Left forelimb (tissue), 1 donor: ENCODE measurements around the gene PALLD.
"Not testable (repeated sequence)": the region's sequence is repeated elsewhere in the genome, so short reads cannot be mapped to it uniquely, and the experiment has no call there.

ENCODE experiments used
- DNase-seq: peaks from one replicate; pipeline ENCODE4 v3.0.0-alpha.2; 2018; ENCODE audit warnings: low spot score

Gene PALLD

DNA sequence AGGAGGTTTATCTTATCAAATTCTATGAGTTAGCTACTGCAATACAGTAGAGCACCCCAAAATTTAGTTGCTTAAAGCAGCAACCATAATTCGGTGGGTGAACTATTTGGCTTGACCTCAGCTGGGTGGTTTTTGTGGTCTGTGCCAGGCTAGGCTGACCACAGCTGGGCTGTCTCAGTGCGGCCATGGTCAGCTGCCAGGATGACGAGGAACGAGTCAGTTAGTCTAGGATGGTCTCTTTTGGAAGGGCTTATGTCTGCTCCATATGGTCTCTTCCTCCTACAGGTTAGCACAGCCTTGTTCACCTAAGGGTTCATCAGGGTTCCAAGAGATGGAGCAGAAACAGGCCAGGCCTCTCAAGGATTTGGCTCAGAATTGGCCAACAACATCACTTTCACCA, 210.4 kb downstream of the PALLD start:
- DNase-seq, result no peak

DNA sequence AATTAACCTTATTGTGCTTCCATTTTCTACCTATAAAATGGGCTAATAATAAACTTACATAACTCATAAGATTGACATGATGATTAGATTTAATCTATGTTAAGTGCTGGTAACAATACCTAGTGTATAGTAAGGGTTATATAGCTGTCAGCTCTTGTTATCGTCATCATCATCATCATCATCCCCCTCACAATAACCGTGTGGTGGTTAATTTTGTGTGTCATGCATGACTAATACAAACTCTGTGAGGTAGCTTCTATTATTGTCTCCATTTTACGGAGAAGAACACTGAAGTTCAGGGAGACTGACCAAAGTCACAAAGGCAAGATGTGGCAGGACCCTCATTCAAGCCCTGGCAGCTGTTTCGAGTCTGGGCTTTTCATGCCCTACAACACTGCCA, 211.3 kb downstream of the PALLD start:
- DNase-seq, result no peak

GRCh38 chr4:168710353-168710946, 213.6 kb downstream of the PALLD start:
- DNase-seq, result no peak

- no peak for DNase-seq
These were observed 214.6 kb downstream of the PALLD start for GRCh38 chr4:168711197-168712140.

GRCh38 chr4:168712316-168712890, 215.6 kb downstream of the PALLD start:
- DNase-seq, result no peak

DNA sequence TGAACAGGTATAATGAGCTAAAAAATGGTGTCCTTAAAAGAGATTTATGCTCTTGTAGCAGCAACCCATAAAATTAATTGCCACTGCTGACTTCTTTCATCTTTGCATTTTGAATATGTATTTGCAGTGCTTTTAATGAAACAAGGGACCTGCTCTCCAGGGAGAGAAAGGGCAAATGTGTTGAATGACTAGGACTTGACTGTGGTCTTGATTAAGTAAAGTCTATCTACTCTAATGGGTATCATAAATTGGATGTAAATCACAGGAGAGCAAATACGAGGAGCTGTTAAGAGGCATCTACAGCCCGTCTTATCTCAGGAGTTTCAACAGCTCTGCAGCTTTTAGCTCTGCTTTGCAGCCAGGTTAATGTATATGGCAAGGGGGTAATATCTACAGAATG, 216.4 kb downstream of the PALLD start:
- DNase-seq, result no peak

DNA sequence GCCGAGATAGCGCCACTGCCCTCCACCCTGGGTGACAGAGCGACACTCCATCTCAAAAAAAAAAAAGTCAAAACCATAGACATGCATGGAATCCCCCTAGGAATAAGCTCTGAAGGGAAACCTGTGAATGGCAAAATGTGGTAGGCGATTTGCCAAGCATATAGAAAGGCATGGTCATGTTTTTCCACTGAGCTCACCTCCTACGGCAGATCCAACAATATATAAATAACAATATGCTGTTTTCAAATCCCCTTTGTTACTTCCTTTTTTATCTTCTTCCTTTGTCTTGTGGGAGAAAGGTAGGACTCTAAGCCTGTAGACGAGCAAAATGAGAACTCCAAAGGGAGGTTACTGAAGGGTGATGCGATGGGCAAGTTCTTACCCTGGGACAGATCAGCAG, 219.0 kb downstream of the PALLD start:
- DNase-seq, result no peak

GRCh38 chr4:168716406-168717129, 219.7 kb downstream of the PALLD start:
- no peak for DNase-seq

DNA sequence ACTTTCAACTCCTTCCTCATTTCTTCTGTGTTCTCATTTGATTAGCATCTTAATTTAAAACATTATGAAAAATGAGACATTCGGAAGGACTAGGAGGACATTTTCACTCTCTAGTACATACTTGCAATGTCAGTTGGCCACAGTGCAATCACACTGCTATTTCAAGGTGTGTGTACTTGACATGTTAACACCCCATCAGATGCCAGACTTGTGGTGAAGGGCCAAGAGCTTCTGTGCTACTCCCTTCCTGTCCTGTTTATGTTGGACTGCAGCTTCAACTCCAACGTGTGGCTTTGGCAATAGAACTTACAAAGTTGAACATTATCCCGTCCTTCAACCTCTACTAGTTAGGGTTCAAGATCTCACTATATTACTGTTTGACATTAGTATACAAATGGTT, 221.0 kb downstream of the PALLD start:
- DNase-seq, result no peak

GRCh38 chr4:168719725-168720124, 222.9 kb downstream of the PALLD start:
- DNase-seq, result no peak

- DNase-seq, result no peak
These were observed 223.6 kb downstream of the PALLD start for GRCh38 chr4:168720396-168720900.

DNA sequence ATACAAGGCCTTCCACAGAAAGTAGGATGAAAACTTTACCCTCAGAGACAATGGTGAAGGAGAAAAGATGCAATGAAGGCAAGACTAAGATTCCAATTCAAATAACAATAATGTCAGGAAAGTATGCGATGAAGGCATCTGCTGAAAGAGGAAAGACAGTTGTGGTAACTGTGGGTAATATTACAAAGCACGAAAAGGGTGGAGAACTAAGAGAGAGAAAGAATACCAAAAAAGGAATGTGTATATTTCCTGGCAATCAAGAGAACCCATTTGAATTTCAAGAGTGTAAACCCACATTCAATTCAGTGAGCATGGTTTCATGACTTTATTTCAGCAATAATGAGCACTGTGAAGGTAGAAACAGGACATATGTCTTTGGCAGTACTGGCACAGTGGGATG, 225.5 kb downstream of the PALLD start:
- no peak for DNase-seq

- DNase-seq, result no peak
These were observed 226.2 kb downstream of the PALLD start for GRCh38 chr4:168723020-168723419.

- no peak for DNase-seq
These were observed 226.7 kb downstream of the PALLD start for GRCh38 chr4:168723569-168723968.

GRCh38 chr4:168724243-168724642, 227.4 kb downstream of the PALLD start:
- DNase-seq, result no peak

DNA sequence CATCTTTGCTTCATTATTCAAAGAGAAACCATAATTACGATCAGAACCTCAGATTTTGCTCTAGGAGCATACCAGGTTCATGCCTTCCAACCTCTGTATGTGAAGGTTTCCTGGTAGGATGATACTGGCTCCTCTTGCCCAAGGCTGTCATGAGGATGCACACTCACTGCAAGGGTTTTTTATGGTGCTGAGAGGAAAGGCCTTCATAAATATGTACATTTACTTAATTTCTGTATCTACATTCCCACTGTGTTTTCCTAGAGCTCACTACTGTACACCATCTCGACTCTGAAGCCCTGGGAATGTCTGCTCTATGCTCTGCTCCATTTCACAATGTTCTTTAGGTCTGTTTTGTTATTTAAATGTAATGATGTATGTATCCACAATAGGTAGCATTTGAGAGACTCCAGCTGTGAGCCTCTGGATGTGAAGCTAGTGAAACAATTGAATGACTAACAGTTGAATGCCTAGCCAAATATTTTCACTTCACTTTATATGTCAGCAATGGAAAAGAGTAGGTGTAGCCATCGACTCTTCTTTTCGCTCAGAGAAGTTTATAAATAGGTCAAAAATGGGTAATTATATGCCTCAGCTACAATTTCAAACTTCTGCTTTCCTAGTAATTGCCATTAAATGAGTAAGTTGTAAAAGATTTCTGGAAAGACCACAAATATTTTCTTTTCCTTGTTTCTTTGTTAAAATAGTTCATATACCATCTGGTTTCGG, 228.0 kb downstream of the PALLD start:
- no peak for DNase-seq

DNA sequence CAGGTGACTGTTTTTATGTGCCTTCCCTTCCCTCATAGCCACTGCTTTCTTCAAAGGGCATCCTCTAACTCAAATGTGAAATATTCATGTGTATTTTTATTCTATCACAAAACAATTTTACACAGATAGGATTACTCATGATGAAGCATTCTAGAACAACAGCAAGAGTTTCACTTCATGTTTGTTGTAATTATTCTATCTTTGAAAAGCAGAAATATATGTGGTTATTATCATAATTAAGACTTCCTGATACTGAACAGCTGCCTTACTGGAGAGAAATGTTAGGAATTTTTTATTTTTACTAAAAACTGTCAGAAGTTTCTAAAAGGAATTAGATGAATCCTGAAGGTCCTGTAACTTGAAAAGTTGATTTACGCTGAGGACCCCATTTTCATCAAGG, 229.1 kb downstream of the PALLD start:
- DNase-seq, result no peak

GRCh38 chr4:168727181-168727580, 230.3 kb downstream of the PALLD start:
- DNase-seq, result not testable (repeated sequence)

DNA sequence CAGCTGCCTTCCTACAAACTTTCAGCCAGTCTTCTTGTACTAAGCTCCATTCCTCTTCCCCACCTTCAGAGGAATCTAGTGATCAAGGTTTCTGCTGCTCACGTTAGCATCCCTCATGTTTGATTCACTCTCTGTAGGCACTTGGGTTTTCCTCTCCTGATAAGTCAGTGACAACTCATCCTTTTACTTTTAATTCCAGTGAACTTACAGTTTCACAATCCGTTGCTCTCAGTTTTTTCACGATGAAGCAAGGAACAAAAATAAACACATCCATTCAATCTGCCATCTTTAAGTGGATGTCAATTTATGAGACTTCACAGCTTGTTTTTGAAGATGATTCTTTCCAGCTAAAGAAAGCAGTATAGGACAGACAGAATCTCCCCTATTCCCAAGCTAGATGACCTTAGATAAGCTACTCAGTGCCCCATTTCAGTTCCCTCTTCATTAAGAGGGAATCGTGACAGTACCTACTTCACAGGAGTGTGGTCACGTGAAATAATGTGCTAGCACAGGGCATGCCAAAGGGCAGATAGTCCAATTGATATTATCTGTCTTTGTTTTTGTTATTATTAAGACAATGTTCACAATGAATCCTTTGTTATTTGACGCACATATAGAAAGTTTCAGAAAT, 234.3 kb downstream of the PALLD start:
- DNase-seq, result no peak

GRCh38 chr4:168731706-168732414, 235.0 kb downstream of the PALLD start:
- no peak for DNase-seq
